Right lobe of liver (tissue), 6 donors: ENCODE data around the gene LITAFD. TPM values are rescaled to one million over a fixed set of nuclear protein-coding genes. Genes with fewer than 3 reads are reported as not detected.

Source experiments
- ATAC-seq, 4 donors: fragments of 200-7000 bp; cut with Tn5 transposase; one replicate each; pipeline ENCODE4 v1.9.1; 2020; ENCODE audit warnings: mild to moderate bottlenecking in 4 of 4, moderate library complexity in 4 of 4
- DNase-seq, 3 donors: peaks; one replicate each; pipeline ENCODE4 v3.0.0-alpha.2; 2020
- H3K27ac ChIP-seq, 3 donors: fragments of 200-600 bp; one replicate each; pipeline ENCODE4 v1.8.0; 2022
- H3K27me3 ChIP-seq, 2 donors: fragments of 200-600 bp; one replicate each; pipeline ENCODE4 v1.8.0; 2022
- H3K36me3 ChIP-seq, 4 donors: fragments of 200-600 bp; sonication (generic) in 1 of 4; one replicate each; pipeline versions ENCODE4 v1.5.1 to v1.8.0; 2017 to 2022; ENCODE audit warnings: control low read depth in 1 of 4
- H3K4me1 ChIP-seq, 4 donors: fragments of 200-600 bp; sonication (generic) in 1 of 4; one replicate each; pipeline versions ENCODE4 v1.5.1 to v1.8.0; 2017 to 2022; ENCODE audit warnings: control low read depth in 1 of 4
- H3K4me3 ChIP-seq, 3 donors: fragments of 200-600 bp; one replicate each; pipeline ENCODE4 v1.8.0; 2022
- H3K9me3 ChIP-seq, 4 donors: fragments of 200-600 bp; sonication (generic) in 1 of 4; one replicate each; pipeline versions ENCODE4 v1.5.1 to v1.8.0; 2017 to 2022; ENCODE audit warnings: control low read depth in 1 of 4
- CTCF ChIP-seq, 4 donors: fragments of 200-600 bp in 3 of 4; fragments of 450-650 bp in 1 of 4; IDR thresholded peaks; one replicate each; pipeline versions ENCODE4 v1.5.1 to v1.8.0; 2016 to 2022; ENCODE audit warnings: antibody characterized with exemption in 4 of 4, mild to moderate bottlenecking in 2 of 4
- POLR2A ChIP-seq: fragments of 450-650 bp; IDR thresholded peaks from one replicate; pipeline ENCODE4 v1.6.1; 2017; ENCODE audit warnings: antibody characterized with exemption, mild to moderate bottlenecking
- WGBS: methylation state at CpG from one replicate; pipeline ENCODE4 v1.1.6; 2018; ENCODE audit warnings: low coverage, low lambda C conversion rate; ENCODE audit not compliant: insufficient coverage; ENCODE audit errors: missing lambda C conversion rate; 5-methylcytosine and 5-hydroxymethylcytosine counted together
- intact Hi-C, 2 donors: fragments of 100-400 bp; cut with DNase I; formaldehyde crosslinking; loops; one replicate each; pipeline versions ENCODE4 v1.11.2 to v1.14.1; 2022
- total RNA-seq, 6 experiments: library from RNA; depleted of rRNA in 2 of 6; stranded (reverse); fragments of >200 nt in 2 of 6; fragmentation: NEBNext Ultra II Directional in 3 of 6; extraction: Animal tissue kit (Norgen Biotek cat#: 25700) in 3 of 6; gene quantifications; one replicate each; pipeline versions ENCODE4 v1.1.0 to v1.2.4, GENCODE V29; 2016 to 2023
- donor health status: DM: no; HTN: yes; CAD: no.
- donor health status: DM: no; HTN: no; CAD: no.
- donor health status: DM: no; HTN: no; CAD: no.
- donor health status: DM: no; HTN: yes; CAD: no.
- donor health status: DM: no; HTN: yes; CAD: no.

Gene LITAFD
- total RNA-seq, 6 experiments from 2014 or later = not detected

GRCh38 chr16:8855051-8855786 lies 26.9 kb upstream of the LITAFD start:
- H3K9me3 ChIP-seq = no peaks in the 10 kb centered on the region
- no peak overlapping the region for H3K27ac ChIP-seq
- DNase-seq (no peak), ATAC-seq (peak in 2 of 4 donors; percentile 2 to 5)
- H3K36me3 ChIP-seq = peaks cover 0 to 21% (median 10%) of the 10 kb centered on the region in 4 donors
- WGBS = 89% methylated on average over 4 of the region's 11 CpGs
- no peak overlapping the region for H3K4me3 ChIP-seq
- TF ChIP-seq POLR2A (no peak), CTCF (IDR thresholded peaks at IDR 0.05) (peak; percentile 16 to 38 (median 28))
- H3K27me3 ChIP-seq = no peaks in the 10 kb centered on the region
- H3K4me1 ChIP-seq = peaks cover 0 to 30% (median 12%) of the 10 kb centered on the region in 4 donors
- intact Hi-C loops = no loop called here

DNA sequence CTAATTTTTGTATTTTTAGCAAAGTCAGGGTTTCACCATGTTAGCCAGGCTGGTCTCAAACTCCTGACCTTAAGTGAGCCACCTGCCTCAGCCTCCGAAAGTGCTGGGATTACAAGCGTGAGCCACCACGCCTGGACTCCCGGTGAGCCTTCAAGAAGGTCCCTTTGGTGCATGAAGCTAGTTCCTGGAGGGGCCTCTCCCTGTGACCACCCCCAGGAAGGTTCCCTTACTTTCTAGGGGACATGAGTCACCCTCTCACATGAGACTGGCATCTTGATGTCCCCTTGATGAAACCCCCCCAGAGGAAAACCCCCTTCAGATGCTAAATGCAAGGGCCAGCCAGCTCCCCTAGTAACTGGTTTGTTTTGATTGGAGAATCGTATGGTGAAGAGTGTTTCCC lies 26.2 kb upstream of the LITAFD start:
- DNase-seq (no peak), ATAC-seq (no peak)
- H3K36me3 ChIP-seq = peaks cover 0 to 21% (median 10%) of the 10 kb centered on the region in 4 donors
- no peaks in the 10 kb centered on the region for H3K9me3 ChIP-seq
- WGBS = 91% methylated on average over 1 of the region's 5 CpGs
- H3K4me3 ChIP-seq = no peak overlapping the region
- no peak for TF ChIP-seq POLR2A
- TF ChIP-seq CTCF (IDR thresholded peaks at IDR 0.05) = no peak
- H3K4me1 ChIP-seq = peaks cover 0 to 30% (median 9%) of the 10 kb centered on the region in 4 donors
- no peaks in the 10 kb centered on the region for H3K27me3 ChIP-seq
- no peak overlapping the region for H3K27ac ChIP-seq
- intact Hi-C loops = no loop called here

GRCh38 chr16:8858994-8859912 lies 22.9 kb upstream of the LITAFD start:
- DNase-seq = peak in 1 of 3 donors; percentile 46
- H3K36me3 ChIP-seq = peaks cover 0 to 15% (median 10%) of the 10 kb centered on the region in 4 donors
- ATAC-seq = no peak
- WGBS = 88% methylated on average over 7 of the region's 31 CpGs
- H3K4me3 ChIP-seq = peak overlapping the region in 2 of 3 donors; percentile 29 to 52
- H3K27ac ChIP-seq = peak overlapping the region; percentile 40 to 89 (median 40)
- intact Hi-C loops = no loop called here
- peaks cover 0 to 48% (median 19%) of the 10 kb centered on the region in 4 donors for H3K4me1 ChIP-seq
- TF ChIP-seq CTCF (IDR thresholded peaks at IDR 0.05) (no peak), POLR2A (no peak)
- H3K27me3 ChIP-seq = no peaks in the 10 kb centered on the region
- no peaks in the 10 kb centered on the region for H3K9me3 ChIP-seq

DNA sequence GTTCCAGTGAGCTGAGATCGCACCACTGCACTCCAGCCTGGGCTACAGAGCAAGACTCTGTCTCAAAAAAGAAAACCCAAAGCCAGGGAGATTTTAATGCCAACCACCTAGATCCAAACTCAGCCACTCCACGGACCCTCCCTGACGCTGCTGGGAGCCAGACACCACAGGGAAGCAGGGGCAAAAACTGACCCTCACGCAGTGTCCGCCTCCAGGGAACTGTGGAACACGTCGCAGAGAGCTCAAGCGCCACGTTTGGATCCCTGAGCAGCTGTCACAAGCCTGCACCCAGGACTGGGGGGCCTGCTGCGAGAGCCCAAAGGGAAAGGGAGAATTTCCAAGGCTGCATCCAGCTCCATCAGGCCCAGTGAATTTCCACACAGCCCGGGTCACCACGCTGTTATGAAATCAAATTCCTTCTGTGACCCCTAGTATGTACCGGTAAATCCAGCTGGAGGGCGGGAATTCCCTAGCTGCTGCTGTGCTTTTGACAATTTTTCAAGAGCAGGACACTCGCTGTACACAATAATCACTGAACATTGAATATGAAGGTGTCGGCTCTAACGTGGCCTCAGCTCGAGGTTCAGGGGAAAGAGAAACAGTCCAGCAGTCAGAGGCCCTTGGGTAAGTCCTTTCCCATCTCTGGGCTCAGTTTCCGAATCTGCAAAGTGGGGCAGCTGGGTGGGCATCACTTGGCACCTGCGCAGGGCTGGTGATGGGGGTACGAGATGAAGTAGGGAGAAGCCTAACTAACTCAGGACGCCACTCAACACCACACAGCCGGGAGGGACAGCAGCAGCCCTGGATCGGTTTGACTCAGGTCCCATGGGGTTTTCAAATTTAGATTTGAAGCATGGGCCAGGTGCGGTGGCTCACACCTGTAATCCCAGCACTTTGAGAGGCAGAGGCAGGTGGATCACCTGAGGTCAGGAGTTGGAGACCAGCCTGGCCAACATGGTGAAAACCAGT lies 22.0 kb upstream of the LITAFD start:
- WGBS = 16% methylated on average over 15 of the region's 25 CpGs
- intact Hi-C loops = loop anchor here in 1 of 2 donors (10.0 kb wide), 1 partner anchor 55 kb away; no protein-coding TSS in a partner anchor
- Histone ChIP-seq H3K27me3 (no peaks in the 10 kb centered on the region), H3K36me3 (peaks cover 0 to 10% (median 5%) of the 10 kb centered on the region in 4 donors), H3K27ac (peak overlapping the region; percentile 57 to 89 (median 85)), H3K9me3 (no peaks in the 10 kb centered on the region), H3K4me3 (peak overlapping the region; percentile 29 to 52 (median 40)), H3K4me1 (peaks cover 0 to 57% (median 24%) of the 10 kb centered on the region in 4 donors)
- DNase-seq = peak; percentile 65 to 83 (median 76)
- no peak for TF ChIP-seq CTCF (IDR thresholded peaks at IDR 0.05)
- peak; percentile 22 for TF ChIP-seq POLR2A
- peak; percentile 21 to 40 (median 24) for ATAC-seq
